RPMI7951 (cell line): ENCODE measurements around the gene PTPRG. TPM values are rescaled to one million over a fixed set of nuclear protein-coding genes. Genes with fewer than 3 reads are reported as not detected.
"Not testable (repeated sequence)": the region's sequence is repeated elsewhere in the genome, so short reads cannot be mapped to it uniquely, and the experiment has no call there.

Experiments used
- DNase-seq: peaks from one replicate; pipeline ENCODE4 v3.0.0-alpha.2; 2012; ENCODE audit warnings: low read depth
- total RNA-seq: library from RNA; depleted of rRNA; stranded (reverse); fragments of >200 nt; shearing (Covaris generic); gene quantifications from 2 replicates; pipeline ENCODE4 v1.2.3, GENCODE V29; 2014

PTPRG gene
- total RNA-seq, 1 experiment from 2014 or later, result 43.0 TPM

- no peak for DNase-seq
These were observed 429.1 kb downstream of the PTPRG start for GRCh38 chr3:61990327-61991027.

GRCh38 chr3:61991706-61992105 is 430.3 kb downstream of the PTPRG start:
- DNase-seq, result no peak

GRCh38 chr3:61996366-61996765 is 435.0 kb downstream of the PTPRG start:
- DNase-seq, result peak; percentile 75

GRCh38 chr3:61997101-61997500 is 435.7 kb downstream of the PTPRG start:
- DNase-seq, result peak; percentile 22

GRCh38 chr3:62003835-62004234 is 442.5 kb downstream of the PTPRG start:
- peak; percentile 50 for DNase-seq

GRCh38 chr3:62007036-62007435 is 445.7 kb downstream of the PTPRG start:
- peak; percentile 94 for DNase-seq

GRCh38 chr3:62010989-62011388 is 449.6 kb downstream of the PTPRG start:
- no peak for DNase-seq

GRCh38 chr3:62011666-62012065 is 450.3 kb downstream of the PTPRG start:
- DNase-seq, result peak; percentile 69

- no peak for DNase-seq
These were observed 452.6 kb downstream of the PTPRG start for GRCh38 chr3:62013951-62014350.

GRCh38 chr3:62015111-62015510 is 453.7 kb downstream of the PTPRG start:
- DNase-seq, result no peak

GRCh38 chr3:62019906-62020305 is 458.5 kb downstream of the PTPRG start:
- no peak for DNase-seq

GRCh38 chr3:62020706-62021105 is 459.3 kb downstream of the PTPRG start:
- no peak for DNase-seq

GRCh38 chr3:62022312-62022711 is 460.9 kb downstream of the PTPRG start:
- no peak for DNase-seq

- no peak for DNase-seq
These were observed 463.5 kb downstream of the PTPRG start for GRCh38 chr3:62024882-62025281.

GRCh38 chr3:62025913-62026312 is 464.5 kb downstream of the PTPRG start:
- no peak for DNase-seq

GRCh38 chr3:62027241-62027640 is 465.9 kb downstream of the PTPRG start:
- DNase-seq, result no peak

GRCh38 chr3:62027796-62028195 is 466.4 kb downstream of the PTPRG start:
- DNase-seq, result peak; percentile 14

- no peak for DNase-seq
These were observed 466.9 kb downstream of the PTPRG start for GRCh38 chr3:62028236-62028635.

- no peak for DNase-seq
These were observed 471.4 kb downstream of the PTPRG start for GRCh38 chr3:62032738-62033137.

- no peak for DNase-seq
These were observed 474.2 kb downstream of the PTPRG start for GRCh38 chr3:62035402-62036057.

- DNase-seq, result peak; percentile 80
These were observed 475.4 kb downstream of the PTPRG start for GRCh38 chr3:62036726-62037125.

GRCh38 chr3:62038798-62039197 is 477.4 kb downstream of the PTPRG start:
- not testable (repeated sequence) for DNase-seq

GRCh38 chr3:62039586-62039985 is 478.2 kb downstream of the PTPRG start:
- no peak for DNase-seq

GRCh38 chr3:62041681-62042080 is 480.3 kb downstream of the PTPRG start:
- no peak for DNase-seq
